ENCODE results near the gene TOGARAM2. TPM values are rescaled to one million over a fixed set of nuclear protein-coding genes. Genes with fewer than 3 reads are reported as not detected.
A peak's percentile ranks its signal among the peaks of the same experiment; 100 is the strongest.

The TOGARAM2 gene
- total RNA-seq, 1 experiment from 2014 or later, result 0.76 TPM

GRCh38 chr2:28975671-28976070 is 5.4 kb upstream of the TOGARAM2 start (continued):
- TF ChIP-seq MAX (IDR thresholded peaks at IDR 0.05) (no peak), TCF7L2 (IDR thresholded peaks at IDR 0.05; ENCODE audit: borderline replicate concordance, extremely low read depth, insufficient read depth, insufficient read length) (no peak), ZFX (IDR thresholded peaks at IDR 0.05) (no peak), ELF1 (IDR thresholded peaks at IDR 0.05; ENCODE audit: borderline replicate concordance, low read depth) (no peak), ZNF274 (IDR thresholded peaks at IDR 0.05; ENCODE audit: low read depth, low read length) (no peak), JUND (IDR thresholded peaks at IDR 0.05) (no peak), SIN3A (IDR thresholded peaks at IDR 0.05; ENCODE audit: low read depth) (no peak)

GRCh38 chr2:28976584-28976983 is 4.5 kb upstream of the TOGARAM2 start:
- DNase-seq (ENCODE audit: low read depth, low spot score), result no peak
- ChIA-PET RAD21 (ENCODE audit: low non-redundant PET in 1 of 2, low total read pairs in 2 of 2, uncharacterized antibody in 2 of 2, unreplicated experiment in 2 of 2) (no interaction called here), CTCF (no interaction called here), POLR2A (no interaction called here)
- Histone ChIP-seq H3K4me1 (ENCODE audit: control insufficient read depth in 1 of 2, insufficient read depth in 2 of 2, low read length in 2 of 2) (peaks cover 0 to 12% of the 10 kb centered on the region in 2 experiments; a peak in 1 of 4 replicates), H3K27me3 (ENCODE audit: insufficient read depth, low read length) (no peaks in the 10 kb centered on the region), H3K79me2 (ENCODE audit: insufficient read depth, low read length) (no peaks in the 10 kb centered on the region), H3K4me3 (replicated peaks in 1 of 2; ENCODE audit: low read depth in 1 of 2, low read length in 2 of 2) (no peak overlapping the region), H2AFZ (ENCODE audit: low read depth, low read length, poor library complexity, severe bottlenecking) (no peak overlapping the region), H4K20me1 (ENCODE audit: insufficient read depth) (no peaks in the 10 kb centered on the region), H3K9ac (ENCODE audit: low read length) (no peak overlapping the region), H3K27ac (ENCODE audit: low read depth, low read length) (no peak overlapping the region), H3K9me3 (ENCODE audit: control insufficient read depth in 1 of 2, insufficient read depth in 1 of 2, low read depth in 1 of 2, low read length in 2 of 2) (no peaks in the 10 kb centered on the region; a peak in 1 of 4 replicates), H3K4me2 (ENCODE audit: low read length) (no peak overlapping the region), H3K9me2 (ENCODE audit: insufficient read depth) (no peaks in the 10 kb centered on the region), H3K36me3 (ENCODE audit: control insufficient read depth in 1 of 2, insufficient read depth in 2 of 2, low read length in 2 of 2) (no peaks in the 10 kb centered on the region)
- peak; percentile 20; the same call in 1 of the 2 replicates for ATAC-seq
- BruUV-seq (replicated peaks), result no TSS peak
- TF ChIP-seq ZNF274 (IDR thresholded peaks at IDR 0.05; ENCODE audit: low read depth, low read length), result no peak
- TF ChIP-seq SP1 (IDR thresholded peaks at IDR 0.05; ENCODE audit: low read depth), result no peak
- TF ChIP-seq ZFX (IDR thresholded peaks at IDR 0.05), result no peak
- TF ChIP-seq CTCF (IDR thresholded peaks at IDR 0.05 in 2 of 3, conservative IDR thresholded peaks at IDR 0.05 in 1 of 3; ENCODE audit: borderline replicate concordance in 1 of 3, insufficient read depth in 1 of 3, low read depth in 2 of 3, low read length in 2 of 3), result no peak
- no peak for TF ChIP-seq EZH2 (IDR thresholded peaks at IDR 0.05)
- TF ChIP-seq SIN3A (IDR thresholded peaks at IDR 0.05; ENCODE audit: low read depth), result no peak
- TF ChIP-seq EZH2phosphoT487 (IDR thresholded peaks at IDR 0.05; ENCODE audit: borderline replicate concordance), result no peak
- no peak for TF ChIP-seq FOSL1 (IDR thresholded peaks at IDR 0.05; ENCODE audit: low read depth)
- TF ChIP-seq MAX (IDR thresholded peaks at IDR 0.05), result no peak
- TF ChIP-seq RAD21 (IDR thresholded peaks at IDR 0.05; ENCODE audit: low read depth), result no peak
- no peak for TF ChIP-seq JUND (IDR thresholded peaks at IDR 0.05)
- TF ChIP-seq REST (IDR thresholded peaks at IDR 0.05; ENCODE audit: low read depth), result no peak
- TF ChIP-seq EGR1 (IDR thresholded peaks at IDR 0.05; ENCODE audit: low read depth), result no peak
- no peak for TF ChIP-seq ATF3 (IDR thresholded peaks at IDR 0.05)
- no peak for TF ChIP-seq POLR2A (IDR thresholded peaks at IDR 0.05; ENCODE audit: borderline replicate concordance, extremely low read depth, insufficient read depth, insufficient read length)
- TF ChIP-seq TCF7L2 (IDR thresholded peaks at IDR 0.05; ENCODE audit: borderline replicate concordance, extremely low read depth, insufficient read depth, insufficient read length), result no peak
- no peak for TF ChIP-seq CEBPB (IDR thresholded peaks at IDR 0.05; ENCODE audit: low read depth)
- intact Hi-C loops (cut with micrococcal nuclease), result no loop called here
